HT1080 (cell line): ENCODE data around the gene XPNPEP3. TPM values are rescaled to one million over a fixed set of nuclear protein-coding genes. Genes with fewer than 3 reads are reported as not detected.
A peak's percentile ranks its signal among the peaks of the same experiment; 100 is the strongest.

Experiments used
- DNase-seq: peaks from one replicate; pipeline ENCODE4 v3.0.0-alpha.2; 2015; ENCODE audit warnings: low read depth
- total RNA-seq: library from RNA; depleted of rRNA; stranded (reverse); fragments of >200 nt; shearing (Covaris generic); gene quantifications from 2 replicates; pipeline ENCODE4 v1.2.3, GENCODE V29; 2014

Gene XPNPEP3
- total RNA-seq, 1 experiment from 2014 or later = 10.9 TPM

DNA sequence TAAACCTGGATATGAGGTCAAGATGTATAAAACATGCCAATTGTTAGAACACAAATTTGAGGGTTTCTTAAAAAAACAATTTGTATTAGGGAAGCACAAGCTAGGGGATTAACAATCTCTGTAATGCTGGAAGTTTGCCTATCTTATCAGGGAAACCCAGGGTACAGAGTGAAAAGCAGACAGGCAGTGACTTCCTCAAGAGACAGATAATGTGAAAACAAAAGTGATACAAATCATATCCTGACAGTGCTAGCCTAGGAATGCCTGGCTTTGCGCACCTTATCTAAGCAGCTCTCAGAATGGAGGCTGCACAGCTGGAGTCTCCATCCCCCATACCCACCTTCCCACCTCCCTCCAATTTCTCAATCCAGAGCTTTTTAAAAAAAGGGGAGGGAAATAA is 71.7 kb downstream of the XPNPEP3 start:
- no peak for DNase-seq

DNA sequence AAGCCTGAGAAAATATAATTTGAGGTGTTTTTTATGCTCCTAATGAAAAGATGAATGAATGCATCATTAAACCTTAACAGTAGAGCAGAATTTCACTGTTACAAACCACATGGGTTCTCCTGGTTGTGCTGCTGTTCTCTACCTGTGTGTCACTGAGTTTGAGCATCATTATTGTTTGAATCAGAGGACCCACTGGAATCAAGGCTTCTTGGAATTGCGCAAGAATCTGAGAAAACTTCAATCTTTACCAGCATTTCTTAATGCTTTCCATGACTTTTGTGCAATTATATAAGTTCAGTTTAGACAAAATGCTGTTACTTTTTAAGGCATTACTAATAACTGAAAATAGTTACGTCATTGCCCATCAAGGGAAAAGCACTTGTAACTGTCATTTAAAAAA is 75.4 kb downstream of the XPNPEP3 start:
- DNase-seq = no peak

DNA sequence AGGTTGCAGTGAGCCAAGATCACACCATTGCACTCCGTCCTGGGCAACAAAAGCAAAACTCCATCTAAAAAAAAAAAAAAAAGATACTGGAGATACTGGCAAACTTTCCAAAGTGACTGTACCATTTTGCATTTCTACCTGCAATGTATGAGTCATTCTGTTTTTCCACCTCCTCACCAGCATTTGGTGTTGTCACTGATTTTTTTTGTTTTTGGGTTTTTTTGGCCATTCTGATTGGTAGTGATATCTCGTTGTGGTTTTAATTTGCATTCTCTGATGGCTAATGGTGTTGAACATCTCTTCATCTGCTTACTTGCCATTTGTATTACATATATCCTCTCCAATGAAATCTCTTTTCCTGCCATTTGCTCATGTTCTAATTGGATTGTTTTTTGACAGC is 82.3 kb downstream of the XPNPEP3 start:
- no peak for DNase-seq

DNA sequence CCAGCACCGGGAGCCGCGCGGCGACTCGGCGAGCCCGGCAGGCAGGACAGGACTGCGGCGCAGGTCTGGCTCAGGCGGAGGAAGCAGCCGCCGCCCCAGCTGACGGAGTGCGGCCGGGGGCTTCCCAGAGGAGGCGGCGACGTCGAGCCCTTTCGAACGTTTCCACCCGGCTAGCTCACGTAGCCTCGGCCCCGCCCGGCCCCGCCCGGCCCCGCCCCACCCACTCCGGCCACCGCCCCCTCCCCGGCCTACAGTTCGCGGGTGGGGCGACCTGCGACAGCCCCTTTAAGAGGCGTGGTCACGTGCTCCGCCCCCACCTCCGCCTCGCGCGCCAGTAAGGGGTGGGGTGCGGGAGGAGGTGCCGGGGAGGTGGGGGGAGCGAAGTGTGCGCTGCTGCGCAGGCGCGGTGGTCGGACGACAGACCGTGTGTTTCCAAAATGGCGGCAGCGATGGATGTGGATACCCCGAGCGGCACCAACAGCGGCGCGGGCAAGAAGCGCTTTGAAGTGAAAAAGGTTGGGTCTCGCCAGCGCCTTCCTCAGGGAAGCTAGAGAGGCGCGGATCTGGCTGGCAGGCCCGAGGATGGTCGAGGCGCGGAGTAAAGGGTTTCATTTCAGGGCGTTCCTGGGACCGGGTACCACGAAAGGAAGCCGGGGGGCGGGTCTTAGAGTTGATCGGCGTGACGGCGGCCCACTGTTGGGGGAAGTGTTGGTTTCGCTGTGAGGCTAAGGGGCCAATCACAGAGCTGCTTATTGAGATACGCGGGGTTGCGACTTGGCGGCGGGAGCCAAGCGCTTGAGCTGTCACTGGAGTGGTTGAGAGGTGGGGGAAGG is 94.2 kb downstream of the XPNPEP3 start, which contains the start of gene RBX1:
Gene RBX1, plus strand, starts transcription at position 417 of the 833 bp plus-strand sequence. Its CDS starts 21 bp downstream, at position 438.
- peak; percentile 96 for DNase-seq

DNA sequence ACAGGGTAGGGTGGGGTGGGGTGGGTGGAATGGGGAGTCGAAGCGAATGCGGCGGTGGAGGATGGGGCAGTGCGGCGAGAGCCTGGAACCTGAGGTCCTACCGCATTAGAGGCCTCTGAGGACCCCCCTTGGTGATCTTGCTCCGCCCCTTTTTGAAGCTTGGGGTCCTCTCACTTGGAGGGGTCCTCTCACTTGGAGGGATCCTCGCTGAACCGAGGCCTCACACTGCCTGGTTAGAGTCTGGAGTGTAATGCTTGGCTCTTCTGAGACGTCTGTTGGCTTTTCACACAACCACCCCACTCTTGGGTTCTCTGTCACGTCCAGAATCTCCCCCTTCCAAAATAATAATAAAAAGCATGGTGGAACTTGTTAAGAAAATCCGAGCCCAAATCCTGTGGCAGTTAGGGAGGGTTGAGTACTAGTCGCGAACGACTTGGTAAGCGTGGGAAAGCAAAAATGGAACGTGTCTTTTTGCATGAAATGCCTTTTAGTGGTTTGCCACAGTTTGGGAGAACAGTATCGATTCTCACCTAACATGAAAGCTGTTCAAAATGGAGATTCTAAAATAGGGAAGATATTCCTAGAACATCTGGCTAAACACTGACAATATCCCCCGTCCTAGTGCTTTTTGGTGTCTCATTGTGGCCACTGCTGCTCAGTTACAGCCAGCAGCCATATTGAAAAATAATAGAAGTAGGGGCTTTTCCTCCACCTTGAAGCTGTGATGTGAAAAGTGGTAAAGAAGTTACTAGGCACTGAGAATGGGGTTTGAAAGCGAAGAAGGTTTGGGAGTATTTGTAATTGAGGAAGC is 95.1 kb downstream of the XPNPEP3 start:
- DNase-seq = no peak

DNA sequence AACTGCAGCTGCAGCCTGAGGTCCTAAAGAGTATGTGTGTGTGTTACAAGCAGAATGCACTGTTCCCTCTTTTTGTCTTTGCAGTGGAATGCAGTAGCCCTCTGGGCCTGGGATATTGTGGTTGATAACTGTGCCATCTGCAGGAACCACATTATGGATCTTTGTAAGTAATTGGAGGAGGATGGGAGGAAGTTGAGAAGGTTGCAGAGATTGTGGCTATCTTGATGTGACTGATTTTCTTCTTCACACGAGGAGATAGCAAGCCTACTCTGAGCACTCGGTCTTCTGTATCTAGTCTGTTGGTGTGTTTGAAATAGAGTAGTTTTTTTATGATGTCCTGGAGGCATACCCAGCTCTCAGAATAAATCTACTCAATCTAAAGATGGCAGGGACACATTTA is 96.5 kb downstream of the XPNPEP3 start:
- no peak for DNase-seq

DNA sequence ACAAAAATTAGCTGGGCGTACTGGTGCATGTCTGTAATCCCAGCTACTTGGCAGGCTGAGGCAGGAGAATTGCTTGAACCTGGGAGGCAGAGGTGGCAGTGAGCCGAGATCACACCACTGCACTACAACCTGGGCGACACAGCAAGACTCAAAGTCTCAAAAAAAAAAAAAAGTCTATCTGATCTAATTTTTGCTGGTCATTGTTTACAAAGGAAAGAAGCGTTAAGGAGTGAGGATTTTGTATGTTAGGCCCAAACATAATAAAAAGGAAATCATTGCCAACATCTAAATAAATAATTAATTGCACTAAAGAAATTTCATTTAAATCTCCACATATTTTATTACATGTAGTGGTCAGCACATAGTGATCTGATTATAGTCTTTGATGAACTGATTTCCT is 97.2 kb downstream of the XPNPEP3 start:
- no peak for DNase-seq

DNA sequence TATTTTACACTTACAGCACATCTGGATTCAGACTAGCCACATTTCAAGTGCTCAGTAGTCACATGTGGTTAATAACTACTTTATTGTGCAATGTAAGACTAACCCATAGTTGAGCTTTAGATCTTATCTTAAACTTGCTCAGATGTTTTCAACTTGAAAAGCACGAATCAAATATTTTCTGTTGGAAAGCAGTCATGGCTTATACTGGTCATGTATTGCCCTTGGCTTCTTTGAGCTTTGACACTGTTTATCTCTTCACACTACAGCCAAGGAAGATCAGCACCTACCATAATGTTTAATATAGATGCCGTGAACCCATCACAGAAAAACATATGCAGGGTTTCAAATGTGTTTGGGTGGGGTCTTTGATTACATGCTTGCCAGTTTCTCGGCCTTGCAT is 98.6 kb downstream of the XPNPEP3 start:
- DNase-seq = no peak

DNA sequence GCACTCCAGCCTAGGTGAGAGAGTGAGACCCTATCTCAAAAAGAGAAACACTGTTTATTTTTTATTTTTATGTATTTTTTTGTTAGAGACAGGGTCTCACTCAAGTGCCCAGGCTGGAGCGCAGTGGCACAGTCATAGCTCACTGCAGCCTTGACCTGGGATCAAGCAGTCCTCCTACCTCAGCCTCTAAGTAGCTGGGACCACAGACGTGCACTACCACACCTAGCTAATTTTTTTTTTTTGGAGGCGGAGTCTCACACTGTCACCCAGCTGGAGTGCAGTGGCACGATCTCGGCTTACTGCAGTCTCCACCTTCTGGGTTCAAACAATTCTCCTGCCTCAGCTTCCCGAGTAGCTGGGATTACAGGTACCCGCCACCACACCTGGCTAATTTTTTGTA is 100.7 kb downstream of the XPNPEP3 start:
- DNase-seq = no peak

DNA sequence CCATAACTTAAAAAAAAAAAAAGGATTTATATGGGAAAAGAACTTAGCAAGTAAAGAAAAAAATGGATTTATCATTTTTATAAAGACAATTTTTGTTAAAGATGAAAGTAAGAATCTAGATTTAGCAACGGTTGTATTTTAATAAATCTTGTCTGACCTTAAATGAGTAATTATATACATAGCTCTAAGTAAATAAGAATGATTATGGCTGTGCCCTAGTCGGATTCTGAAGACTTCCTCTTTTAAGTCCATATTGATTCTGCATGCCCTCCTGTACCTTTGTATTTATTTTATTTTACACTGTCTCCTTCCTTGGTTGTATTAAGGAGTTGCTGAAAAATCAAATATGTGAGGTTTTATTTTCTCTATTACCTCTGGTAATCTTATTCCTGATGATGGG is 101.4 kb downstream of the XPNPEP3 start:
- DNase-seq = no peak

DNA sequence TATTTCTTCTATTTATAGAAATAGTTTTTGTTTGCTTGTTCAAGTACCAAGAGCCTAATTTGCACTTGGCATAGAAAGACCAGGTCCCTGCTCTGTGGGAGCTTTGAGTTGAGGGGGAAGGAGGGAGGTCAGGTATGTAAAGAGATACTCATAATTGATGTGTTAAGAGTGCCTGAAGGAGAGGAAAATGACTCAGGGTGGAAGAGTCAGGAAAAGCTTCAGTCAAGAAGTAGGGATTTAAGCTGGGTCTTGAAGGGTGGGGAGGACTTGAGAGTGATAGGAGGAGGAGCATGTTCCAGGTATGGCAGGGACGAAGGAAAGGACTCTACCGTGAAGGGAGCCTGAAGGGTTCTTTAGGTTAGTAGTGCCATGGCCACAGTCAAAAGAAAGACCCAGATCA is 103.2 kb downstream of the XPNPEP3 start:
- DNase-seq = no peak

DNA sequence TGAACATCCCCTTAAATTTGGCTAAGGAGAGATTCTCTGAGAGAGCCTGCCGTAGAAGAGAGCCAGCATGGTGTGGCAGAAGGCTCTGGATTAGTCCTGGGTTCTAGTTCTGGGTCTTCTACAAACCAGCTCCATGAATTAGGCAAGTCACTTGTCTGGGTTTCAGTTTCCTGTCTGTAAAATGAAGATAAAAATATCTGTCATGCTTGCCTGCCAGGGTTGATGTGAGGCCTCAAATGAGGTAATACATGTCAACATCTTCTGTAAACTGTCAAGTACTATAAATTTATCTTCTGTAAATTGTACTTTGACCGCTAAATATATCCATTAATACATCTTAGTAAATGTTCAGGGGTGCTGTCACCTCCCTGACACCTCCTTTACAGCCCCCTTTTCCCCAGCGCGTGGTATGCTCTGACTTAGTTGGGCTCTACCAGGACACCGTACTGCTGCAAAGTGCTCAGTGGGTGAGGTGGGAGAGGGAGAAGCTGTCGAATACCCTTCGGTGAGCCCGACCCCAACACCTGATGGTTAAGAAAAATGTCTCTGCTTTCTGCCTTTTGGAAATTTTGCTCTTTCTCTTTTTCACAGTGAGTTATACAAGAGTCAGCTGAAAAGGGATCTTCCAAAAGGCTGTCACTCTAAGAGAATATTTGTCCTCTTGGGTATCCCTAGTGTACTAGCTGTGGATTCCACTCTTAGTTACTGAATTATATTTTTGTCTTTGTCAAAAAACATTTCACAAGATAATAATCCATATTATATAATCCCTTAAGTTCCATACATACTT is 109.2 kb downstream of the XPNPEP3 start:
- DNase-seq = no peak

DNA sequence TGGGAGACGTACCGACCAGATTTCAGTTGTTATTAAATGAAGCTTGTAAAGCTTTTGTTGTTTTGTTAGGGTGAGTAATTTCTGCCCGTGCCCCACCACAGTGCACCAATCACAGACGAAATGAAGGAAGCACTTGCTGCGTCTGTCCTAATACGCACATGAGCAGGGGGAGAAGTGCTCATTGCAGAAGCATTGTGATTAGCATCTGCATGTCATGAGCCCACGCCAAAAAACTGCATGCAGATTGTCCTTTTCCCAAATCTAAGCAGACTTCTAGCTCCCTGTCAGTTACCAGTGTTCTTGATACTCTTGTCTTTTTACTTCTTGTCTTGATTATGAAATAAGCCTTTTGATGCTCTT is 109.8 kb downstream of the XPNPEP3 start:
- DNase-seq = no peak

DNA sequence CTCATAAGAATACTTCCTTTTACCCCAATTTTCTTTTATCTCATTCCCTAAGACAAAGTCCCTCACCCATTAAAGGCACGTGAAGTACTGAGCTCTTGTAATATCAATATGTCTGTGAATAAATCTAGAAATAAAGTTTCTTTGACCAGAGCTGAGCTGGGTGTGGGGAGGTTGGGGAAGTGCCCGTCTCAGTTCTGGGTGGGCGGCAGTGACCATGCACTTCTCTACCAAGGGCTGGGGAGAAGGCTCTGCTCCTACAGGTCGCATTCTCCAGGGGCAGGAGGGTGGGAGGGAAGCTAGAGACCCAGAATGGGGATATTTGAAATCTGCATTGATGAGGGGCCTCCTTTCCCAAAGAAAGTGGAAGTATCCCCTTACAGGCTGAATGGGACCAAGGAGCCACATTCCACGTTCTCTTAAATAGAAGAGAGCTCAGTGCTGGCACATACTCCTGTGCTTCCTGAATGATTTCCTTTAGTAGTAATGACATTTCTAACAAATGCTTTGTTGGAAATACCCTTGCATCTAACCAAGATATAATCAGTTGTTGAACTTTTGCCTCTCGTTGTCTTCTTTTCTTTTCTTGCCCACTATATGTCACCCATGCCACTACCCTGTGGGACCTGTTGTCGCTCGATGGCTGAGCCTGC is 110.3 kb downstream of the XPNPEP3 start:
- DNase-seq = no peak

DNA sequence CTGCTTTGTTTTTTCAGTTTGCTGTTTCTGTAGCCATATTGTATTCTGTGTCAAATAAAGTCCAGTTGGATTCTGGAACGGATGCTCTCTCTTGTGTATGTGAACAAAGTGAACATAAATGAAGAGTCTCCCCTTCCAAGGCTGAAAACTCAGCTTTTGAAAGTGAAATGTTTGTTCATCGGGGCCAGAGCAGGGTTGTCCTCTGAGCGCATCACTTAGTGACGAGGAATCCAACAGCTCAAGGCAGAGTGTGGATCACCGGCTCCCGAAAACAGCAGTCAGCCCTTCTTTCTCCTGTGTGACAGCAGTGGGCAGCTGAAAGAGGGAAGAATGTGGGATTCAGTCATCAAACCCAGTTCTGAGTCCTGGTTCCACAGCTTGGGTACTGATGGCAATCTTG is 115.6 kb downstream of the XPNPEP3 start:
- DNase-seq = no peak

DNA sequence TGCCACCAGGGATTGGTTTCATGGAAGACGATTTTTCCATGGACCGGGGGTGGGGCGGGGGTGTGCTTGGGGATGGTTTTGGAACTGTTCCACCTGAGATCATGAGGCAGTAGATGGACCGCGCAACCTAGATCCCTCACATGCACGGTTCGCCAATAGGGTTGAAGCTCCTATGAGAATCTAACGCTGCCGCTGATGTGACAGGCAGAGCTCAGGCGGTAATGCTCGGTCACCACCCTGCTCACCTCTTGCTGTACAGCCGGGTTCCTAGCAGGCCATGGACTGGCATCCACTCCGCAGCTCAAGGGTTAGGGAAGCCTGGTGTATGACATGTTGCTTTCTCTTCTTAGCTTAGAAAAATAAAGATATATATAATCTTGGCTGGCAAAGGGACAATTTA is 116.2 kb downstream of the XPNPEP3 start:
- DNase-seq = no peak

DNA sequence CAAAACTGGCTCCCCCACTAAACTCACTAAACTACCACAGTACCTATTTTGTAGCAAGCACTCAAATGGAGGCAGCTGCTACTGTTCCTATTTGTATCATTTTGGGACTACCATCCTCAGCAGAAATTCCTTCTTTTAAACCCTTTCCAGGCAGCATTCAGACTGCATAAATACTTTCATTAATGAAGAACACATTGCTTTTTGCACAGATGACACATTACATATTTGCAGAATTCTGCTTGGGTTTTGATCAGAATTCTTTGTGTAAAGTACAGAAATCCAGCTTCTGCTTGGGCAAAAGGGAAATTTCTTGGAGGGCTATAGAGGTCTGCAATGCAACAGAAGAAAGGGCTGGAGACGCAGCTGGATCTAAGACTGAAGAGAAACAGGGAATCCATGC is 118.4 kb downstream of the XPNPEP3 start:
- no peak for DNase-seq

DNA sequence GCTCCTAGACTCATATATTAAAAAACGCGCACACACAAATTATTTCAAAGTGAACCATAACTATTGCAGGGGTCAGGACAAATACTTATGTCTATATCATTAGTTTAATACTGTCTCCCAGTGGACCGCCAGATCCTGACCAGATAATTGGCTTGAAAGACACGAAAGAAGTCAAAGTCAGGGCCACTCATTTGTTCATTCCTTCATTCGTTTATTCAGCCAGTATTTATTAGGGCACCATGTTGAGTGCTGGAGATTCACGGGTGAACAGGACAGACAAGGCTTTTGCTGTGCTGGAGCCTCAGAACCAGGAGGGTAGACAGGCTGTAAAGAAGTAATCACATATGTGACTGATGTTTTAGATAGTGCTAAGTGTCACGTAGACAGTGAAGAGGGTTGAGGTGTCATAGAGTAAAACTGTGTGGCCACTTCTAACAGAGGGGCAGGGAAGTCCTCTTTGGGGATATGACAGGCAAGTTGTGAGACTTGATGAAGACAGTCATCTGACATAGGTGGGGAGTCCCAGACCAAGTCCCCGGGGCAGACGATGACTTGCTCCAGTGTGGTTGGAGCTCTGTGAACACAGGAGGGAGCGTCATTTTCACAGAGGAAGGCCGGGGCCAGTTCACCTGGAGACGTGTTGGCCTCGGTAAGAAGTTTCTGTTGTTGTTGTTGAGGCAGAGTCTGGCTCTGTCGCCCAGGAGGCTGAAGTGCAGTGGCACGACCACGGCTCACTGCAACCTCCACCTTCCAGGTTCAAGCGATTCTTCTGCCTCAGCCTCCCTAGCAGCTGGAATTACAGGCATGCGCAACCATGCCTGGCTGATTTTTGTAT is 120.1 kb downstream of the XPNPEP3 start:
- DNase-seq = no peak

DNA sequence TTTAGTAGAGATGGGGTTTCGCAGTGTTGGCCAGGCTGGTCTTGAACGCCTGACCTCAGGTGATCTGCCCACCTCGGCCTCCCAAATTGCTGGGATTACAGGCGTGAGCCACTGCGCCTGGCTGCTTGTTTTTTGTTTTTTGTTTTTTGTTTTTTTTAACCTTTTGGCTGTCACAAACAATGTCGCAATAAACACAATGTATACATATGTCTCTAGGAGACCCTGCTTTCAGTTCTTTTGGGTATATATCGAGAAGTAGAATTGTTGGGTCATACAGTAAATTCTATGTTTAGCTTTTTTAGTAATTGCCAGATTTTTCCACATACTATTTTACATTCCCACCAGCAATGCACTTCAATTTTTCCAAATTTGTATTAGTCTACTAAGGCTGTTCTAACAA is 122.2 kb downstream of the XPNPEP3 start:
- no peak for DNase-seq

DNA sequence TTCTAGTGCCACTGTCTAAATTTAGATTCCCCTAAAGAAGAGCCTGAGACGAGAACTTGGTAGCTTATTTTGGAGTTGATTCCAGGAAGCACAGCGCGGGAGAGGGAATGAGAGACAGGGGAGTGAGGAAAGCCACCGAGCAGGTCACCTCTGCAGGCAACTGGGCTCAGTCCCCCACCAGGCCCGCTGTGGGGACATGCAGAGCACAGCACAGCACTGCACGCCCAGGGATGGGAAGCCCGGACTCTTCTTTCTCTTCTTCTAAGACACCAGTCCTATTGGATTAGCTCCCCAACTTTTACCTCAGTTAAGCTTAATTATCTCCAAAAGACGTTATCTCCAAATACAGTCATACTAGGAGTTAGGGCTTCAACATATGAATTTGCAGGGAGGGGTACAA is 122.9 kb downstream of the XPNPEP3 start:
- DNase-seq = no peak
